ENCODE results near the gene MEA1.

The MEA1 gene

DNA sequence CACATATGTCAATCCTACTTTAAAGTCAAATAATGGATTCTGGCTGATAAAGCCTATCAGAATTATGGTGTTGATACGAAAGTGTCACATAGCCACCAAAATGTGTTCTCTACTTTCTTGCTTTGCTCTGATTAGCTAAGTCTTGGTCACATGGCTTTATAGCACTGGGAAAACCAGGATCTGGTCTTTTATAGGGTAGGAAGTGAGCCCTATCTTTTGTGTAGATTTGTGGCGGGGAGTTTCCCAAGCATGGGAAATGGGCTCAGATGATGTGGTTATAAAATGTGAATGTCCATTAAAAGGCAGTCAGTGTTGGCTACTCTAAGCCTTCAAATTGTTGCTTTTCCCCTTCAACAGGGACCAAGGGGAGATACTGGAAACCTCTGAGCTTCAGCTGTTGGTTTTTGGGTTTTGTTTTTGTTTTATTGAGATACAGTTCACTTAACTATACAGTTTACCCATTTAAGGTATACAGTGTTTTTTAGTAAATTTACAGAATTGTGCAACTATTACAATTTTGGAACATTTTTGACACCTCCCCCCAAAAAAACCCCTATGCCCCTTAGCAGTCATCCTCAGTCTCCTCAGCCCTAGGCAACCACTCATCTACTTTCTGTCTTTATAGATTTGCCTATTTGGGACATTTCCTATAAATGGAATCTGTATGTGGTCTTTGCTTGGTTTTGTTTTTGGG lies 19.9 kb upstream of the MEA1 start:
- TF ChIP-seq TAF1 (IDR thresholded peaks at IDR 0.05; ENCODE audit: low read depth) (no peak), FOXM1 (IDR thresholded peaks at IDR 0.05; ENCODE audit: borderline replicate concordance, low read depth) (no peak), CEBPB (IDR thresholded peaks at IDR 0.05) (no peak), YY1 (IDR thresholded peaks at IDR 0.05; ENCODE audit: low read depth) (no peak)

DNA sequence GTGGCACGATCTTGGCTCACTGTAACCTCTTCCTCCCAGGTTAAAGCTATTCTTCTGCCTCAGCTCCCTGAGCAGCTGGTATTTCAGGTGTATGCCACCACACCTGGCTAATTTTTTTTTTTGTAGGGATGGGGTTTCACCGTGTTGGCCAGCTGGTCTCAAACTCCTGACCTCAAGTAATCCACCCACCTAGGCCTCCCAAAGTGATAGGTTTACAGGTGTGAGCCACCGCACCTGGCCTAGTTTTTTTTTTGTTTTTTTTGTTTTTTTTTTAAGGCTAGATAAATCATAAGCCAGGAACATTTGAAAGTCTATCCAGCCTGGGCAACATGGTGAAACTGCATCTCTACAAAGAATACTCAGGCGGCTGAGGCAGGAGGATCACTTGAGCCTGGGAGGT lies 18.6 kb upstream of the MEA1 start:
- TF ChIP-seq ZBTB7A (IDR thresholded peaks at IDR 0.05; ENCODE audit: low read depth) (no peak), YY1 (IDR thresholded peaks at IDR 0.05; ENCODE audit: low read depth) (no peak), CEBPB (IDR thresholded peaks at IDR 0.05) (no peak), TAF1 (IDR thresholded peaks at IDR 0.05; ENCODE audit: low read depth) (no peak), TCF12 (IDR thresholded peaks at IDR 0.05; ENCODE audit: low read depth) (no peak), RAD21 (IDR thresholded peaks at IDR 0.05; ENCODE audit: low read depth) (no peak), NFIC (IDR thresholded peaks at IDR 0.05) (no peak), EGR1 (IDR thresholded peaks at IDR 0.05) (no peak), FOXM1 (IDR thresholded peaks at IDR 0.05; ENCODE audit: borderline replicate concordance, low read depth) (no peak), TEAD4 (IDR thresholded peaks at IDR 0.05) (no peak), EP300 (IDR thresholded peaks at IDR 0.05; ENCODE audit: borderline replicate concordance) (no peak), CREB1 (IDR thresholded peaks at IDR 0.05; ENCODE audit: low read depth) (no peak)
- TF ChIP-seq, protein P1, sequence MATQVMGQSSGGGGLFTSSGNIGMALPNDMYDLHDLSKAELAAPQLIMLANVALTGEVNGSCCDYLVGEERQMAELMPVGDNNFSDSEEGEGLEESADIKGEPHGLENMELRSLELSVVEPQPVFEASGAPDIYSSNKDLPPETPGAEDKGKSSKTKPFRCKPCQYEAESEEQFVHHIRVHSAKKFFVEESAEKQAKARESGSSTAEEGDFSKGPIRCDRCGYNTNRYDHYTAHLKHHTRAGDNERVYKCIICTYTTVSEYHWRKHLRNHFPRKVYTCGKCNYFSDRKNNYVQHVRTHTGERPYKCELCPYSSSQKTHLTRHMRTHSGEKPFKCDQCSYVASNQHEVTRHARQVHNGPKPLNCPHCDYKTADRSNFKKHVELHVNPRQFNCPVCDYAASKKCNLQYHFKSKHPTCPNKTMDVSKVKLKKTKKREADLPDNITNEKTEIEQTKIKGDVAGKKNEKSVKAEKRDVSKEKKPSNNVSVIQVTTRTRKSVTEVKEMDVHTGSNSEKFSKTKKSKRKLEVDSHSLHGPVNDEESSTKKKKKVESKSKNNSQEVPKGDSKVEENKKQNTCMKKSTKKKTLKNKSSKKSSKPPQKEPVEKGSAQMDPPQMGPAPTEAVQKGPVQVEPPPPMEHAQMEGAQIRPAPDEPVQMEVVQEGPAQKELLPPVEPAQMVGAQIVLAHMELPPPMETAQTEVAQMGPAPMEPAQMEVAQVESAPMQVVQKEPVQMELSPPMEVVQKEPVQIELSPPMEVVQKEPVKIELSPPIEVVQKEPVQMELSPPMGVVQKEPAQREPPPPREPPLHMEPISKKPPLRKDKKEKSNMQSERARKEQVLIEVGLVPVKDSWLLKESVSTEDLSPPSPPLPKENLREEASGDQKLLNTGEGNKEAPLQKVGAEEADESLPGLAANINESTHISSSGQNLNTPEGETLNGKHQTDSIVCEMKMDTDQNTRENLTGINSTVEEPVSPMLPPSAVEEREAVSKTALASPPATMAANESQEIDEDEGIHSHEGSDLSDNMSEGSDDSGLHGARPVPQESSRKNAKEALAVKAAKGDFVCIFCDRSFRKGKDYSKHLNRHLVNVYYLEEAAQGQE (IDR thresholded peaks at IDR 0.05; ENCODE audit: low read depth): no peak
- TF ChIP-seq, protein P2, sequence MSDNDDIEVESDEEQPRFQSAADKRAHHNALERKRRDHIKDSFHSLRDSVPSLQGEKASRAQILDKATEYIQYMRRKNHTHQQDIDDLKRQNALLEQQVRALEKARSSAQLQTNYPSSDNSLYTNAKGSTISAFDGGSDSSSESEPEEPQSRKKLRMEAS (IDR thresholded peaks at IDR 0.05): no peak
- TF ChIP-seq, protein P3, sequence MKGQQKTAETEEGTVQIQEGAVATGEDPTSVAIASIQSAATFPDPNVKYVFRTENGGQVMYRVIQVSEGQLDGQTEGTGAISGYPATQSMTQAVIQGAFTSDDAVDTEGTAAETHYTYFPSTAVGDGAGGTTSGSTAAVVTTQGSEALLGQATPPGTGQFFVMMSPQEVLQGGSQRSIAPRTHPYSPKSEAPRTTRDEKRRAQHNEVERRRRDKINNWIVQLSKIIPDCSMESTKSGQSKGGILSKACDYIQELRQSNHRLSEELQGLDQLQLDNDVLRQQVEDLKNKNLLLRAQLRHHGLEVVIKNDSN (IDR thresholded peaks at IDR 0.05): no peak

DNA sequence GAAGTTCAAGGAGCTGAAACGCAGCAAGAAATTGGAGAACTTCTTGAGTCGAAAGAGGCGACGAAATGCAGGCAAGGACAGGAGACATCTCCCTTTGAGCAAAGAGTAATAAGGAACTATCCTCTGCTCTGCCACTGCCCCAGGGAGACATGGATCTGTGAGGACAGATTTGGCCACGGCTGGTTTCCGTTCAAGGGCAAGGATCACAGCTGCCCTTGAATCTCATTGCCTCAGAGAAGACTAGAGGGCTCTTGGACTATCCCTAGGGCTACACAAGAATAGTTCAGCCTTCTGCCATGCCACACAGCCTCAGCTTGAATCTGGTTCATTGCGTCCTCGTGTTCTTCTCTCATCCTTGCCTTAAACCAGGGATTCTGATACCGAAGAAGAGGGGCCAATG lies 15.4 kb upstream of the MEA1 start:
- no peak for TF ChIP-seq TEAD4 (IDR thresholded peaks at IDR 0.05)
- TF ChIP-seq RAD21 (IDR thresholded peaks at IDR 0.05; ENCODE audit: low read depth): no peak
- no peak for TF ChIP-seq YY1 (IDR thresholded peaks at IDR 0.05; ENCODE audit: low read depth)
- TF ChIP-seq FOXM1 (IDR thresholded peaks at IDR 0.05; ENCODE audit: borderline replicate concordance, low read depth): no peak
- TF ChIP-seq CEBPB (IDR thresholded peaks at IDR 0.05): no peak
- TF ChIP-seq CREB1 (IDR thresholded peaks at IDR 0.05; ENCODE audit: low read depth): no peak
- no peak for TF ChIP-seq ZBTB7A (IDR thresholded peaks at IDR 0.05; ENCODE audit: low read depth)
- TF ChIP-seq TCF12 (IDR thresholded peaks at IDR 0.05; ENCODE audit: low read depth): no peak
- TF ChIP-seq EP300 (IDR thresholded peaks at IDR 0.05; ENCODE audit: borderline replicate concordance): no peak
- TF ChIP-seq EGR1 (IDR thresholded peaks at IDR 0.05): no peak
- no peak for TF ChIP-seq NFIC (IDR thresholded peaks at IDR 0.05)
- TF ChIP-seq, protein P3 (IDR thresholded peaks at IDR 0.05): no peak
- TF ChIP-seq, protein P1 (IDR thresholded peaks at IDR 0.05; ENCODE audit: low read depth): no peak
- TF ChIP-seq, protein P2 (IDR thresholded peaks at IDR 0.05): no peak
- no peak for TF ChIP-seq TAF1 (IDR thresholded peaks at IDR 0.05; ENCODE audit: low read depth)

DNA sequence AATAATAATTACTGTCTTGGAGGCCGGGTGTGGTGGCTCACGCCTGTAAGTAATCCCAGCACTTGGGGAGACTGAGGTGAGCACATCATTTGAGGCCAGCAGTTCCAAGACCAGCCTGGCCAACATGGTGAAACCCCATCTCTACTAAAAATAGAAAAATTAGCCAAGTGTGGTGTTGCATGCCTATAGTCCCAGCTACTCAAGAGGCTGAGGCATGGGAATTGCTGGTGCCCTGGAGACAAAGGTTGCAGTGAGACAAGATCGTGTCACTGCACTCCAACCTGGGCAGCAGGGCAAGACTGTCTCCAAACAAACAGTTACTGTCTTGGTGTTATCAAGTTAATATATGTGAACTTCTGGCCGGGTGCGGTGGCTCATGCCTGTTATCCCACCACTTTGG lies 12.6 kb upstream of the MEA1 start:
- TF ChIP-seq RAD21 (IDR thresholded peaks at IDR 0.05; ENCODE audit: low read depth): no peak
- TF ChIP-seq, protein P3 (IDR thresholded peaks at IDR 0.05): no peak
- TF ChIP-seq, protein P2 (IDR thresholded peaks at IDR 0.05): no peak
- no peak for TF ChIP-seq CEBPB (IDR thresholded peaks at IDR 0.05)
- TF ChIP-seq, protein P1 (IDR thresholded peaks at IDR 0.05; ENCODE audit: low read depth): no peak
- TF ChIP-seq TEAD4 (IDR thresholded peaks at IDR 0.05): no peak
- no peak for TF ChIP-seq CREB1 (IDR thresholded peaks at IDR 0.05; ENCODE audit: low read depth)
- no peak for TF ChIP-seq NFIC (IDR thresholded peaks at IDR 0.05)
- no peak for TF ChIP-seq TAF1 (IDR thresholded peaks at IDR 0.05; ENCODE audit: low read depth)
- TF ChIP-seq TCF12 (IDR thresholded peaks at IDR 0.05; ENCODE audit: low read depth): no peak
- TF ChIP-seq YY1 (IDR thresholded peaks at IDR 0.05; ENCODE audit: low read depth): no peak
- TF ChIP-seq ZBTB7A (IDR thresholded peaks at IDR 0.05; ENCODE audit: low read depth): no peak
- TF ChIP-seq EP300 (IDR thresholded peaks at IDR 0.05; ENCODE audit: borderline replicate concordance): no peak
- no peak for TF ChIP-seq EGR1 (IDR thresholded peaks at IDR 0.05)
- TF ChIP-seq FOXM1 (IDR thresholded peaks at IDR 0.05; ENCODE audit: borderline replicate concordance, low read depth): no peak

Measured in Ishikawa (cell line).